Fibroblast of mammary gland (primary cell): ENCODE results near the gene ZFYVE28.
"Not testable (repeated sequence)": the region's sequence is repeated elsewhere in the genome, so short reads cannot be mapped to it uniquely, and the experiment has no call there.

Experiments
- DNase-seq: peaks from one replicate; pipeline ENCODE4 v3.0.0-alpha.2; 2010; ENCODE audit warnings: low read depth
- H3K4me3 ChIP-seq: 2 replicates; pipeline ENCODE4 v1.5.1; 2011; ENCODE audit warnings: low read depth, mild to moderate bottlenecking, low read length, moderate library complexity; ENCODE audit not compliant: control insufficient read depth
- TF ChIP-seq, protein P1 (sequence below): conservative IDR thresholded peaks from 2 replicates; pipeline ENCODE4 v1.5.1; 2011; ENCODE audit warnings: low read depth, low read length, inconsistent platforms; ENCODE audit not compliant: control insufficient read depth, insufficient read depth

Gene ZFYVE28

DNA sequence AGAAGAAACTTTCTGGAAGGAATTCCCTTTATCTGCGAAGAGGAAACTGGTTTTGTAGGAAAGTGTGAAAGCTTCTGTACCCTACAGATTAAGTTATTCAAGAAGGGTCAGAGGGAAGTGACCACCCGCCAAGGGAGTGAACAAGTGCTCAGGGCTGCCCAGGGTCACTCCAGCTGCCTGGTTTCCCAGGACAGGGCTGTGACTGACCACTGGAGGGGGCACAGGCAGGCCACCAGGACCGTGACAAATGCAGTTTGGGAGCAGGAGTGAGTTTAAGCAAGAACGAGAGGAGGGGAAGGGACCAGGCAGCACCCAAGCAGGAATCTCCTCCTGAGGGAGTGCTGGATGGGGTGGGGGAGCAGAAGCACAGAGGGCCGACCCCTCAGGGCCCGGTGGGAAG is 34.2 kb downstream of the ZFYVE28 start:
- H3K4me3 ChIP-seq: no peak overlapping the region
- no peak for DNase-seq
- TF ChIP-seq, protein P1, sequence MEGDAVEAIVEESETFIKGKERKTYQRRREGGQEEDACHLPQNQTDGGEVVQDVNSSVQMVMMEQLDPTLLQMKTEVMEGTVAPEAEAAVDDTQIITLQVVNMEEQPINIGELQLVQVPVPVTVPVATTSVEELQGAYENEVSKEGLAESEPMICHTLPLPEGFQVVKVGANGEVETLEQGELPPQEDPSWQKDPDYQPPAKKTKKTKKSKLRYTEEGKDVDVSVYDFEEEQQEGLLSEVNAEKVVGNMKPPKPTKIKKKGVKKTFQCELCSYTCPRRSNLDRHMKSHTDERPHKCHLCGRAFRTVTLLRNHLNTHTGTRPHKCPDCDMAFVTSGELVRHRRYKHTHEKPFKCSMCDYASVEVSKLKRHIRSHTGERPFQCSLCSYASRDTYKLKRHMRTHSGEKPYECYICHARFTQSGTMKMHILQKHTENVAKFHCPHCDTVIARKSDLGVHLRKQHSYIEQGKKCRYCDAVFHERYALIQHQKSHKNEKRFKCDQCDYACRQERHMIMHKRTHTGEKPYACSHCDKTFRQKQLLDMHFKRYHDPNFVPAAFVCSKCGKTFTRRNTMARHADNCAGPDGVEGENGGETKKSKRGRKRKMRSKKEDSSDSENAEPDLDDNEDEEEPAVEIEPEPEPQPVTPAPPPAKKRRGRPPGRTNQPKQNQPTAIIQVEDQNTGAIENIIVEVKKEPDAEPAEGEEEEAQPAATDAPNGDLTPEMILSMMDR: no peak

- no peak for DNase-seq
- no peak overlapping the region for H3K4me3 ChIP-seq
- TF ChIP-seq, protein P1: no peak
Observed at GRCh38 chr4:2383760-2384159, 34.7 kb downstream of the ZFYVE28 start.

- not testable (repeated sequence) for H3K4me3 ChIP-seq, DNase-seq
Observed at GRCh38 chr4:2383220-2383631, 35.2 kb downstream of the ZFYVE28 start.

- DNase-seq, H3K4me3 ChIP-seq: not testable (repeated sequence)
Observed at GRCh38 chr4:2382769-2383202, 35.7 kb downstream of the ZFYVE28 start.

- H3K4me3 ChIP-seq, DNase-seq: not testable (repeated sequence)
Observed at GRCh38 chr4:2380589-2380988, 37.9 kb downstream of the ZFYVE28 start.

DNA sequence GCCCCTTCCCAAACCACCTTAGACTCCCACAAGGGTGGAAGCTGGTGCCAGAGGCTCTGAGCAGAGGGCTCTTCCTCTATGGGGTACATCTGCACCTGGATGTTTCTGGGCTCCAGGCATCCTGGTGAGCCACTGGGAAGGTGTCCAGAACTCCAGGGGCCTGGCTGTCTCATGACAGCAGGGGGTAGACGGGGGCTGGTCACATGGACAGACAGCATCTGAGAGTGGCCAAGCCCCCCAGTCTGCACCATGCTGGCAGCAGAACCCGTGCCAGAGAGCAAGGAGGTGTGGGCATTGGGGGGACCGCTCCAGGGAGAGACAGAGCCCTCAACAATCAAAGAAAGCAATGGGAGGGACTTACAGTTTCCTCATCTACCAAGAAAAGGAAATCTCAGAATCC is 39.5 kb downstream of the ZFYVE28 start:
- no peak for DNase-seq
- TF ChIP-seq, protein P1: no peak

DNA sequence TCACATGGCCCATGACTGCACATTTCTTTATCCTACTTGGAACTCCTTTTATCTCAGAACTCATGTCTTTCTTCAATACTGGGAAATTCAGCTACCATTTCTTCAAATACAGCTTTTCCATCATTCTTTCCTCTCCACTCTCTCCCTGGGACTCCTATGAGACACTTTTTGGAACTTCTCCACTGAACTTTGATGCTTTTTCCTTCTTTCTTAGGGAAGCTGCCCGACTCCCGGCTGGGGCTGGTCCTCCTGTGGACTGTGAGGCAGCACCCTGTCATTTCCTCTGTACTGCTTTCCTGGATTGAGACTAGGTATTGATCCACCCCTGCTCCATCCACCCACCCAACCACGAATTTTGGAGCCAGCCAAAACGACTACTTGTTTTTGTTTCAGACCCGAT is 40.0 kb downstream of the ZFYVE28 start:
- TF ChIP-seq, protein P1: no peak
- DNase-seq: no peak
- no peak overlapping the region for H3K4me3 ChIP-seq

More for the DNA sequence above, 39.5 kb downstream of the ZFYVE28 start:
- no peak overlapping the region for H3K4me3 ChIP-seq

GRCh38 chr4:2377241-2377640 is 41.2 kb downstream of the ZFYVE28 start:
- no peak for DNase-seq
- TF ChIP-seq, protein P1: no peak
- H3K4me3 ChIP-seq: no peak overlapping the region

GRCh38 chr4:2375427-2375826 is 43.0 kb downstream of the ZFYVE28 start:
- H3K4me3 ChIP-seq: no peak overlapping the region
- DNase-seq: no peak
- TF ChIP-seq, protein P1: no peak
